ENCODE data around the gene CPM.
"Not testable (repeated sequence)": the region's sequence is repeated elsewhere in the genome, so short reads cannot be mapped to it uniquely, and the experiment has no call there.

CPM gene

GRCh38 chr12:68853396-68854077 lies 79.4 kb downstream of the CPM start:
- DNase-seq (ENCODE audit: low read depth in 3 of 3) = no peak

GRCh38 chr12:68851592-68852306 lies 81.2 kb downstream of the CPM start:
- DNase-seq (ENCODE audit: low read depth in 3 of 3) = no peak

GRCh38 chr12:68850390-68850789 lies 82.6 kb downstream of the CPM start:
- DNase-seq (ENCODE audit: low read depth in 3 of 3) = no peak

GRCh38 chr12:68846811-68847210 lies 86.2 kb downstream of the CPM start:
- no peak for DNase-seq (ENCODE audit: low read depth in 3 of 3)

- no peak for DNase-seq (ENCODE audit: low read depth in 3 of 3)
These were observed 87.9 kb downstream of the CPM start for GRCh38 chr12:68844788-68845695.

- no peak for DNase-seq (ENCODE audit: low read depth in 3 of 3)
These were observed 88.6 kb downstream of the CPM start for GRCh38 chr12:68844318-68844745.

- DNase-seq (ENCODE audit: low read depth in 3 of 3) = no peak
These were observed 90.0 kb downstream of the CPM start for GRCh38 chr12:68842784-68843567.

- DNase-seq (ENCODE audit: low read depth in 3 of 3) = no peak
These were observed 90.8 kb downstream of the CPM start for GRCh38 chr12:68842123-68842522.

GRCh38 chr12:68841717-68842116 lies 91.3 kb downstream of the CPM start:
- DNase-seq (ENCODE audit: low read depth in 3 of 3) = no peak

GRCh38 chr12:68841175-68841574 lies 91.8 kb downstream of the CPM start:
- not testable (repeated sequence) for DNase-seq (ENCODE audit: low read depth in 3 of 3)

GRCh38 chr12:68839183-68840147 lies 93.5 kb downstream of the CPM start:
- DNase-seq (ENCODE audit: low read depth in 3 of 3) = no peak

- no peak for DNase-seq (ENCODE audit: low read depth in 3 of 3)
These were observed 94.7 kb downstream of the CPM start for GRCh38 chr12:68838046-68838886.

GRCh38 chr12:68837215-68837614 lies 95.8 kb downstream of the CPM start:
- no peak for DNase-seq (ENCODE audit: low read depth in 3 of 3)

GRCh38 chr12:68835333-68835908 lies 97.5 kb downstream of the CPM start:
- DNase-seq (ENCODE audit: low read depth in 3 of 3) = no peak

GRCh38 chr12:68833508-68833907 lies 99.5 kb downstream of the CPM start:
- DNase-seq (ENCODE audit: low read depth in 3 of 3) = no peak

- DNase-seq (ENCODE audit: low read depth in 3 of 3) = no peak
These were observed 100.5 kb downstream of the CPM start for GRCh38 chr12:68832504-68832867.

- DNase-seq (ENCODE audit: low read depth in 3 of 3) = no peak
These were observed 101.0 kb downstream of the CPM start for GRCh38 chr12:68831751-68832503.

GRCh38 chr12:68831272-68831671 lies 101.7 kb downstream of the CPM start:
- DNase-seq (ENCODE audit: low read depth in 3 of 3) = no peak
